ENCODE data around the gene PLA2G5. TPM values are rescaled to one million over a fixed set of nuclear protein-coding genes. Genes with fewer than 3 reads are reported as not detected.

The PLA2G5 gene
- total RNA-seq, 4 donors from 2014 or later, result 0.78 to 4.0 TPM; not detected in 2

GRCh38 chr1:20115916-20116315 lies 45.9 kb downstream of the PLA2G5 start:
- intact Hi-C loops (cut with DNase I; ENCODE audit: low total_unique reads), result no loop called here
- DNase-seq (ENCODE audit: low spot score in 2 of 2), result peak in 1 of 2 donors; percentile 50
- no peak for TF ChIP-seq CTCF (IDR thresholded peaks at IDR 0.05)
- no peak for TF ChIP-seq POLR2A (IDR thresholded peaks at IDR 0.05)
- 85 to 88% methylated on average over 7 of the region's 7 CpGs for WGBS, 2 donors
- no peak overlapping the region for H3K4me3 ChIP-seq (ENCODE audit: low read depth, poor library complexity, severe bottlenecking)

DNA sequence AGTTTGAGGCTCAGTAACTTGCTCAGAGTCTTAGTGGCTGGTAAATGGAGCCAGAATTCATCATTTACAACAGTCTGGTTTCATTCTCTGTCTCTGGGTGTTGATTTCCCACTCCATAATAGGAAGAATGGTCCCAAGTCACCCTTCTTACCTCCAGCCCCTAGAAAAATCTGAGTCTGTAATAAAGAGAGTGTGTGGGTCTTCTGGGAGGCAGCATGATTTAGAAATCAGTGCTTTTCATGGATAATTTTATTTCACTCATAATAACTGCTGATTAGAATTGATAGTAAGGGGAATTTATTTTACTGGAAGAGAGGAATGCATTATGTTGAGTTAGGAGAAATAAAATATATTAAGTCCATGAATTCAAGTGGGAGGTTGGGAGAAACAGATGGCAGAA lies 47.2 kb downstream of the PLA2G5 start:
- intact Hi-C loops (cut with DNase I; ENCODE audit: low total_unique reads), result no loop called here
- TF ChIP-seq POLR2A (IDR thresholded peaks at IDR 0.05) (no peak), CTCF (IDR thresholded peaks at IDR 0.05) (no peak)
- DNase-seq (ENCODE audit: low spot score in 2 of 2), result no peak
- no peak overlapping the region for H3K4me3 ChIP-seq (ENCODE audit: low read depth, poor library complexity, severe bottlenecking)

DNA sequence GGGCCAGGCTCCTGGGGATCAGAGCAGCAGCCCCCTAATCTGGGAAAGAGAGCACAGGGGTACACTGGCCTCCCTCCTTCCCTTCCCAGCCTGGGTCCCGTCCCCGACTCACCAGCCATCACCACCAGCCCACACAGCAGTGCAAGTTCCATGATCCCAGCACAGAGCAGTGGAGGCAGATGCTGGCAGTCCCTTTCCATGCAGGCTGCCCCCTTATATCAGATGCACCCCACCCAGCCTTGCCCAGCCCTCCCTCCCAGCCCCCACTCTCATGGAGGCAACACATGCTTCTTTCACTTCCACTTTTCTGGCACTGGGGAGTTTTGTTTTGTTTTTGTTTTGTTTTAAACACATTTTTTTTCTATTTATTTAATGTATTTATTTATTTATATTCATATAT lies 49.4 kb downstream of the PLA2G5 start, which contains the start of gene PLA2G2D:
Gene PLA2G2D, minus strand, starts transcription at position 190 of the 400 bp plus-strand sequence. Its CDS starts 38 bp downstream, at position 152.
- intact Hi-C loops (cut with DNase I; ENCODE audit: low total_unique reads), result no loop called here
- no peak for DNase-seq (ENCODE audit: low spot score in 2 of 2)

GRCh38 chr1:20120796-20121195 lies 50.8 kb downstream of the PLA2G5 start:
- H3K4me3 ChIP-seq (ENCODE audit: low read depth, poor library complexity, severe bottlenecking), result no peak overlapping the region
- 82 to 94% methylated on average over 4 of the region's 4 CpGs for WGBS, 2 donors
- no peak for TF ChIP-seq POLR2A (IDR thresholded peaks at IDR 0.05)
- intact Hi-C loops (cut with DNase I; ENCODE audit: low total_unique reads), result no loop called here
- no peak for DNase-seq (ENCODE audit: low spot score in 2 of 2)

More for the DNA sequence above, 49.4 kb downstream of the PLA2G5 start, which contains the start of gene PLA2G2D:
- H3K4me3 ChIP-seq (ENCODE audit: low read depth, poor library complexity, severe bottlenecking), result no peak within 1 kb of the TSS
- WGBS, 2 donors, result 89 to 100% methylated on average over 2 of the region's 2 CpGs
- no peak for TF ChIP-seq CTCF (IDR thresholded peaks at IDR 0.05)
- TF ChIP-seq POLR2A (IDR thresholded peaks at IDR 0.05), result no peak

DNA sequence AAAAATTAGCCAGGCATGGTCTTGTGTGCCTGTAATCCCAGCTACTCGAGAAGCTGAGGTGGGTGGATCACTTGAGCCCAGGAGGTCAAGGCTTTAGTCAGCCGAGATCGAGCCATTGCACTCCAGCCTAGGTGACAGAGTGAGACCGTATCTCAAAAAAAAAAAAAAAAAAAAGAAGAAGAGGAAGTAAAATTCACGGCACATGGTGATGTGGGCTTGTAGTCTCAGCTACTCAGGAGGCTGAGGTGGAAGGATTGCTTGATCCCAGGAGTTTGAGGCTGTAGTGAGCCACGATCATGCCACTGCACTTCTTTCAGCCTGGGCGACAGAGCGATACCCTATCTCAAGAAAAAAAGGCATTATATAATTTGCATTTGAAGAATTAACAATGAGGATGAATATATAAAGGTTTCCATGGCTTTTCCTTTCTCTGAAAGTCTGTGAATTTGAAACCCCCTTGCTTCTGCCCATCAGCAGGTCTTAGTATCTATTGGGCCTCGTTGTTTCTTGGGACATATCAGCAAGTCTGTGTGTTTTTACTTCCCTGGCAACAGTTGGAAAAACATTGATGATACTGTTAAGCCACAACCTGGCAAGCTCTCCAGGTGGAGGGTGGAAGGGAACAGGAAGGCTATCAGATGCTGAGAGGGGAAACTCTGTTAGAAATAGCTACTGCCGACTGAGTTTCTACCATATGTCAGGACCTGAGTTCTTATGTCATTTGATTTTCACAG lies 53.9 kb downstream of the PLA2G5 start:
- intact Hi-C loops (cut with DNase I; ENCODE audit: low total_unique reads), result no loop called here
- WGBS, 2 donors, result 62 to 65% methylated on average over 10 of the region's 10 CpGs
- H3K4me3 ChIP-seq (ENCODE audit: low read depth, poor library complexity, severe bottlenecking), result no peak overlapping the region
- TF ChIP-seq POLR2A (IDR thresholded peaks at IDR 0.05) (no peak), CTCF (IDR thresholded peaks at IDR 0.05) (no peak)
- no peak for DNase-seq (ENCODE audit: low spot score in 2 of 2)

DNA sequence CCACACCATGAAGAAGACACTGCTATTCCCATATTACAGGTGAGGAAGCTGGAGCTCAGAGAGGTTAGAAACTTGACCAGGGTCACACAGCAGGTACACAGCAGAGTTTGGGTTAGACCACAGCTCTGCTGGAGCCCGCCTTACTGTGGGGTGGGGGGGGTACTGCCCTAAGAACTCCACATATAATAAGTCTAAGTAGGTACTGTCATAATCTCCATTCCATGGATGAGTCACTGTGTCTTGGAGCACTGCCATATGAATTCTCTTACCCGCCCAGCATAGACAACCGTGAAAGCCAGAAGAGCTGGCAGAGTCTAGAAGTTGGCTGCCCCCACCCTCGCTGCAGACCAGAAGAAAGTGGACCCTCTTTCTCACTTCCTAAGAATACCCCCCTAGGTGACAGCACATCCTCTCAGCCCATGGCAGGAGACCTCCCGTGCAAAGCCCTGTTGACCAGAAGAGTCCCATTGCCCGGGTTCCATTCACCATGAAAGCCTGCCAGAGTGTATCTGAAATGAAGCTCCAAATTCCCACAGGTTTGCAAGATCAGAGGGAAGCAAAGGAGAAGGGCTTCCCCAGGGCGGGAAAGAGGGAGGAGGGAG lies 54.6 kb downstream of the PLA2G5 start:
- TF ChIP-seq CTCF (IDR thresholded peaks at IDR 0.05) (no peak), POLR2A (IDR thresholded peaks at IDR 0.05) (no peak)
- 29 to 31% methylated on average over 7 of the region's 7 CpGs for WGBS, 2 donors
- intact Hi-C loops (cut with DNase I; ENCODE audit: low total_unique reads), result no loop called here
- H3K4me3 ChIP-seq (ENCODE audit: low read depth, poor library complexity, severe bottlenecking), result no peak overlapping the region
- DNase-seq (ENCODE audit: low spot score in 2 of 2), result peak; percentile 85 to 86

All from lower leg skin (tissue), 4 donors.